SU-DHL-6 (cell line): ENCODE measurements around the gene GGA3.

Experiments
- CTCF ChIP-seq: fragments of 200-600 bp; sonication (generic); IDR thresholded peaks from one replicate; pipeline ENCODE4 v1.5.1; 2017; ENCODE audit warnings: antibody characterized with exemption, mild to moderate bottlenecking, low read length, moderate library complexity; ENCODE audit not compliant: insufficient read depth, poor library complexity, severe bottlenecking
- EZH2phosphoT487 ChIP-seq: fragments of 200-600 bp; sonication (generic), shearing (Covaris generic); conservative IDR thresholded peaks from 2 replicates; pipeline ENCODE4 v1.6.1; 2018; ENCODE audit warnings: mild to moderate bottlenecking, antibody characterized with exemption, low read length, moderate library complexity, mixed read lengths

- TF ChIP-seq CTCF (no peak), EZH2phosphoT487 (no peak)
These were observed 29.5 kb downstream of the GGA3 start for GRCh38 chr17:75231741-75232464.
